ENCODE results near the gene PRUNE2.

The PRUNE2 gene

DNA sequence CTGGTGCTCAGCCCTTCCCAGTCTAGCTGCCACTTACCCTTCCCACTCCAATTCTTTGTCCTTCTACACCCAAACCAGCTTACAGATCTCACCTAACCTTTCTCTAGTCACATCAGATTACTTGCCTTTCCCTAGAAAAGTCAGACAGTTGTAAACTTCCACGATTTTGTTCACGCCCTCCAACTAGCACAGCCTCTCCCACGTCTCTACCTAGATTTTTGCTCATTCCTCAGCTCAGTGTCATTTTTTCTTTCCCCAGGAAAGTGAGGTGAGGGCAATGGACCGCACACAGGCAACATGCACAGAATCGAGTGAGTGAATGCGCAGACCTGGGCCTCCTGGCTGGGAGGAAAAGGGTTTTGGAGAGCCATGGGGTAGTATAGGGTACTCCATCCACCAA, 20.9 kb upstream of the PRUNE2 start:
- DNase-seq: no peak
- Histone ChIP-seq H2BK15ac (ENCODE audit: low read depth, poor library complexity, severe bottlenecking) (no peak overlapping the region), H3K14ac (ENCODE audit: low read length in 2 of 2) (no peak overlapping the region), H4K91ac (ENCODE audit: low read length) (no peak overlapping the region), H2BK5ac (ENCODE audit: low read depth, low read length, poor library complexity, severe bottlenecking) (no peak overlapping the region), H3K9me3 (ENCODE audit: control insufficient read depth, low read length) (peaks cover 13% of the 10 kb centered on the region), H3K27me3 (ENCODE audit: control insufficient read depth in 1 of 2, insufficient read depth in 1 of 2, low read length in 2 of 2) (no peaks in the 10 kb centered on the region), H2AK5ac (ENCODE audit: low read length, severe bottlenecking) (no peak overlapping the region), H3K36me3 (ENCODE audit: control insufficient read depth in 1 of 2, insufficient read depth in 2 of 2, low read depth in 1 of 2, low read length in 2 of 2) (no peaks in the 10 kb centered on the region), H3K4me1 (ENCODE audit: control insufficient read depth, insufficient read depth, low read depth, low read length) (peaks cover 5% of the 10 kb centered on the region), H3K18ac (ENCODE audit: low read depth in 1 of 2, low read length in 2 of 2) (no peak overlapping the region), H3K79me1 (replicated peaks; ENCODE audit: low read length, poor library complexity, severe bottlenecking) (no peaks in the 10 kb centered on the region), H3K4me2 (ENCODE audit: low read length, poor library complexity, severe bottlenecking) (no peak overlapping the region), H2AFZ (ENCODE audit: low read depth, low read length) (no peak overlapping the region), H3K9ac (ENCODE audit: low read length) (peak overlapping the region; percentile 76), H4K8ac (ENCODE audit: low read length) (no peak overlapping the region), H2BK120ac (ENCODE audit: low read depth, low read length) (no peak overlapping the region), H3K4ac (ENCODE audit: low read depth in 1 of 2, low read length in 2 of 2) (no peak overlapping the region), H3K4me3 (ENCODE audit: insufficient read depth in 1 of 2, low read depth in 1 of 2, low read length in 2 of 2) (no peak overlapping the region), H3K27ac (ENCODE audit: low read length, poor library complexity, severe bottlenecking) (peak overlapping the region; percentile 4), H2BK12ac (ENCODE audit: low read length in 2 of 2) (no peak overlapping the region), H3K23ac (ENCODE audit: low read length in 2 of 2) (no peak overlapping the region)
- 80% methylated on average over 6 of the region's 6 CpGs for WGBS

GRCh38 chr9:76926324-76926741, 20.4 kb upstream of the PRUNE2 start:
- no peak overlapping the region for H3K4me2 ChIP-seq (ENCODE audit: low read length, poor library complexity, severe bottlenecking)
- H3K27ac ChIP-seq (ENCODE audit: low read length, poor library complexity, severe bottlenecking): peak overlapping the region; percentile 38
- H3K9ac ChIP-seq (ENCODE audit: low read length): peak overlapping the region; percentile 76
- DNase-seq: no peak
- no peak overlapping the region for H2BK5ac ChIP-seq (ENCODE audit: low read depth, low read length, poor library complexity, severe bottlenecking)
- no peak overlapping the region for H2BK12ac ChIP-seq (ENCODE audit: low read length in 2 of 2)
- H3K18ac ChIP-seq (ENCODE audit: low read depth in 1 of 2, low read length in 2 of 2): no peak overlapping the region
- H3K4ac ChIP-seq (ENCODE audit: low read depth in 1 of 2, low read length in 2 of 2): no peak overlapping the region
- H3K79me1 ChIP-seq (replicated peaks; ENCODE audit: low read length, poor library complexity, severe bottlenecking): no peaks in the 10 kb centered on the region
- no peak overlapping the region for H2AK5ac ChIP-seq (ENCODE audit: low read length, severe bottlenecking)
- H2AFZ ChIP-seq (ENCODE audit: low read depth, low read length): no peak overlapping the region
- H3K27me3 ChIP-seq (ENCODE audit: control insufficient read depth in 1 of 2, insufficient read depth in 1 of 2, low read length in 2 of 2): no peaks in the 10 kb centered on the region
- no peak overlapping the region for H3K14ac ChIP-seq (ENCODE audit: low read length in 2 of 2)
- H4K91ac ChIP-seq (ENCODE audit: low read length): no peak overlapping the region
- WGBS: 87% methylated on average over 4 of the region's 4 CpGs
- H2BK15ac ChIP-seq (ENCODE audit: low read depth, poor library complexity, severe bottlenecking): no peak overlapping the region
- no peak overlapping the region for H3K23ac ChIP-seq (ENCODE audit: low read length in 2 of 2)
- no peaks in the 10 kb centered on the region for H3K36me3 ChIP-seq (ENCODE audit: control insufficient read depth in 1 of 2, insufficient read depth in 2 of 2, low read depth in 1 of 2, low read length in 2 of 2)
- no peak overlapping the region for H3K4me3 ChIP-seq (ENCODE audit: insufficient read depth in 1 of 2, low read depth in 1 of 2, low read length in 2 of 2)
- peaks cover 13% of the 10 kb centered on the region for H3K9me3 ChIP-seq (ENCODE audit: control insufficient read depth, low read length)
- H4K8ac ChIP-seq (ENCODE audit: low read length): no peak overlapping the region
- peaks cover 5% of the 10 kb centered on the region for H3K4me1 ChIP-seq (ENCODE audit: control insufficient read depth, insufficient read depth, low read depth, low read length)
- H2BK120ac ChIP-seq (ENCODE audit: low read depth, low read length): no peak overlapping the region

DNA sequence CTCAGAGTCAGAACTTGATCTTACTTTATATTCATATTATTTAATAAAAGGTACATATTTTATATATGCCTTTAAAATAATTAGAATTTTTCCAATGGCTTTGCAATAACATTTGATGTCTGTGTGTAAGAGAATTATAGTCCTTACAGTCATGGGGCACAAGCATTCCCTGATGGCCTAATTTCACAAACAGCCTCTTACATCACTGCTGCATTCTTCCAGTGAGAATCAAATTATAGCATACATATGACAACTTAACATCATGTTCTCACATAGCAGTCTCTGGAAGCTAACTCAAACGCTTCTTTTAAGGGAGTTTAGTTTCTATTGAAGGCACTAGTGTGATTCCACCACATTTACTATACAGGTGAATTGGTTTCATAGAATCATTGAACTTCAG, 15.3 kb upstream of the PRUNE2 start:
- Histone ChIP-seq H3K27me3 (ENCODE audit: control insufficient read depth in 1 of 2, insufficient read depth in 1 of 2, low read length in 2 of 2) (no peaks in the 10 kb centered on the region), H3K27ac (ENCODE audit: low read length, poor library complexity, severe bottlenecking) (no peak overlapping the region), H4K8ac (ENCODE audit: low read length) (no peak overlapping the region), H3K9ac (ENCODE audit: low read length) (no peak overlapping the region), H3K9me3 (ENCODE audit: control insufficient read depth, low read length) (peaks cover 13% of the 10 kb centered on the region), H2BK15ac (ENCODE audit: low read depth, poor library complexity, severe bottlenecking) (no peak overlapping the region), H2AFZ (ENCODE audit: low read depth, low read length) (no peak overlapping the region), H2BK120ac (ENCODE audit: low read depth, low read length) (no peak overlapping the region), H3K4me2 (ENCODE audit: low read length, poor library complexity, severe bottlenecking) (no peak overlapping the region), H3K4me1 (ENCODE audit: control insufficient read depth, insufficient read depth, low read depth, low read length) (peaks cover under 1% of the 10 kb centered on the region), H2BK12ac (ENCODE audit: low read length in 2 of 2) (no peak overlapping the region), H3K4me3 (ENCODE audit: insufficient read depth in 1 of 2, low read depth in 1 of 2, low read length in 2 of 2) (no peak overlapping the region), H3K14ac (ENCODE audit: low read length in 2 of 2) (no peak overlapping the region), H3K79me1 (replicated peaks; ENCODE audit: low read length, poor library complexity, severe bottlenecking) (no peaks in the 10 kb centered on the region), H3K18ac (ENCODE audit: low read depth in 1 of 2, low read length in 2 of 2) (no peak overlapping the region), H4K91ac (ENCODE audit: low read length) (no peak overlapping the region), H3K23ac (ENCODE audit: low read length in 2 of 2) (no peak overlapping the region), H2AK5ac (ENCODE audit: low read length, severe bottlenecking) (no peak overlapping the region), H3K36me3 (ENCODE audit: control insufficient read depth in 1 of 2, insufficient read depth in 2 of 2, low read depth in 1 of 2, low read length in 2 of 2) (no peaks in the 10 kb centered on the region), H2BK5ac (ENCODE audit: low read depth, low read length, poor library complexity, severe bottlenecking) (no peak overlapping the region), H3K4ac (ENCODE audit: low read depth in 1 of 2, low read length in 2 of 2) (no peak overlapping the region)
- WGBS: no CpG with 5 or more reads among the region's 1 CpG
- DNase-seq: no peak

GRCh38 chr9:76917299-76917698, 11.4 kb upstream of the PRUNE2 start:
- H2BK12ac ChIP-seq (ENCODE audit: low read length in 2 of 2): no peak overlapping the region
- no peaks in the 10 kb centered on the region for H3K79me1 ChIP-seq (replicated peaks; ENCODE audit: low read length, poor library complexity, severe bottlenecking)
- H4K91ac ChIP-seq (ENCODE audit: low read length): no peak overlapping the region
- DNase-seq: no peak
- no peak overlapping the region for H3K4me3 ChIP-seq (ENCODE audit: insufficient read depth in 1 of 2, low read depth in 1 of 2, low read length in 2 of 2)
- H3K14ac ChIP-seq (ENCODE audit: low read length in 2 of 2): no peak overlapping the region
- no peak overlapping the region for H3K23ac ChIP-seq (ENCODE audit: low read length in 2 of 2)
- no peak overlapping the region for H3K4me2 ChIP-seq (ENCODE audit: low read length, poor library complexity, severe bottlenecking)
- H3K4me1 ChIP-seq (ENCODE audit: control insufficient read depth, insufficient read depth, low read depth, low read length): peaks cover 3% of the 10 kb centered on the region
- H3K27me3 ChIP-seq (ENCODE audit: control insufficient read depth in 1 of 2, insufficient read depth in 1 of 2, low read length in 2 of 2): no peaks in the 10 kb centered on the region
- H3K9ac ChIP-seq (ENCODE audit: low read length): peak overlapping the region; percentile 22
- no peak overlapping the region for H3K18ac ChIP-seq (ENCODE audit: low read depth in 1 of 2, low read length in 2 of 2)
- no peak overlapping the region for H2AFZ ChIP-seq (ENCODE audit: low read depth, low read length)
- no peak overlapping the region for H3K27ac ChIP-seq (ENCODE audit: low read length, poor library complexity, severe bottlenecking)
- no peaks in the 10 kb centered on the region for H3K36me3 ChIP-seq (ENCODE audit: control insufficient read depth in 1 of 2, insufficient read depth in 2 of 2, low read depth in 1 of 2, low read length in 2 of 2)
- WGBS: 79% methylated on average over 3 of the region's 4 CpGs
- no peak overlapping the region for H2BK15ac ChIP-seq (ENCODE audit: low read depth, poor library complexity, severe bottlenecking)
- H3K4ac ChIP-seq (ENCODE audit: low read depth in 1 of 2, low read length in 2 of 2): no peak overlapping the region
- H2BK5ac ChIP-seq (ENCODE audit: low read depth, low read length, poor library complexity, severe bottlenecking): no peak overlapping the region
- H2BK120ac ChIP-seq (ENCODE audit: low read depth, low read length): no peak overlapping the region
- no peak overlapping the region for H2AK5ac ChIP-seq (ENCODE audit: low read length, severe bottlenecking)
- no peak overlapping the region for H4K8ac ChIP-seq (ENCODE audit: low read length)
- no peaks in the 10 kb centered on the region for H3K9me3 ChIP-seq (ENCODE audit: control insufficient read depth, low read length)
